ENCODE measurements around the gene HHAT. TPM values are rescaled to one million over a fixed set of nuclear protein-coding genes. Genes with fewer than 3 reads are reported as not detected.

Gene HHAT
- total RNA-seq, 3 donors from 2014 or later: 3.8 to 31.6 (median 15.1) TPM

- Histone ChIP-seq H3K9me3 (no peaks in the 10 kb centered on the region), H3K27ac (peak overlapping the region; percentile 89 to 91), H3K27me3 (no peaks in the 10 kb centered on the region), H3K4me3 (peak overlapping the region; percentile 38 to 69 (median 58)), H3K4me1 (peaks cover 11 to 12% of the 10 kb centered on the region in 2 donors), H3K36me3 (no peaks in the 10 kb centered on the region)
- TF ChIP-seq CTCF (IDR thresholded peaks at IDR 0.05) (no peak), POLR2A (IDR thresholded peaks at IDR 0.05) (no peak), POLR2AphosphoS5 (IDR thresholded peaks at IDR 0.05) (no peak)
- DNase-seq (ENCODE audit: low spot score in 2 of 2): peak in 1 of 2 donors; percentile 24
- intact Hi-C loops (cut with DNase I; ENCODE audit: low total_unique reads): no loop called here
Observed at GRCh38 chr1:210291786-210292230, 36.9 kb upstream of the HHAT start.

- TF ChIP-seq POLR2AphosphoS5 (IDR thresholded peaks at IDR 0.05) (no peak), CTCF (IDR thresholded peaks at IDR 0.05) (peak in 1 of 3 donors; percentile 15)
- Histone ChIP-seq H3K4me1 (peaks cover 11 to 12% of the 10 kb centered on the region in 2 donors), H3K27me3 (no peaks in the 10 kb centered on the region), H3K4me3 (peak overlapping the region; percentile 38 to 69 (median 58)), H3K27ac (peak overlapping the region; percentile 89 to 91), H3K36me3 (no peaks in the 10 kb centered on the region), H3K9me3 (no peaks in the 10 kb centered on the region)
- intact Hi-C loops (cut with DNase I; ENCODE audit: low total_unique reads): no loop called here
- peak; percentile 60 to 72 for DNase-seq (ENCODE audit: low spot score in 2 of 2)
Observed at GRCh38 chr1:210292231-210292871, 36.4 kb upstream of the HHAT start.

DNA sequence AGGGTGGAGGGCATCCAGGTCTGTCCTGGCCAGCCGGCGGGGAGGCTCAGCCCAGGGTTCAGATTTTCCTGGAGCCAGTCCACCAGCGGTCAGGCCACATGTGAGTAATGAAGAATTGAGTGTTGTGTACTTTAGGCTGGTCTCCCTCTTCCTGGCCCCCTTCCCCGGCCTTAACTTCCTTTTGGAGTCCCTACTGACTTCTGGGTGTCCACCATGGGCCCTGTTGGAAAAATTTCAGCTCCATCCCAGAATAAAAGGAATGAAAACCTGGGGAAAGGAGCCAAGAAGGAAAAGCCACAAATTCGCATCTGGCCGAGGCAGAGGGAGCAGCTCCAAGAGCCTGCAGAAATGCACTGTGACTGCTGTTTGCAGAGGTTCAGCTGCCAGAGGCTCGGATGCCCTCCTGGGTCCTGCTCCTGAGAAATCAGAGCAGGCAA, 35.5 kb upstream of the HHAT start:
- Histone ChIP-seq H3K4me3 (peak overlapping the region; percentile 38 to 69 (median 58)), H3K27me3 (no peaks in the 10 kb centered on the region), H3K9me3 (no peaks in the 10 kb centered on the region), H3K4me1 (peaks cover 11 to 12% of the 10 kb centered on the region in 2 donors), H3K36me3 (no peaks in the 10 kb centered on the region), H3K27ac (peak overlapping the region; percentile 89 to 91)
- no peak for TF ChIP-seq POLR2AphosphoS5 (IDR thresholded peaks at IDR 0.05)
- no peak for TF ChIP-seq POLR2A (IDR thresholded peaks at IDR 0.05)
- TF ChIP-seq CTCF (IDR thresholded peaks at IDR 0.05): no peak
- peak in 1 of 2 donors; percentile 39 for DNase-seq (ENCODE audit: low spot score in 2 of 2)
- intact Hi-C loops (cut with DNase I; ENCODE audit: low total_unique reads): no loop called here

- Histone ChIP-seq H3K36me3 (no peaks in the 10 kb centered on the region), H3K9me3 (no peaks in the 10 kb centered on the region), H3K4me1 (peaks cover 11 to 12% of the 10 kb centered on the region in 2 donors), H3K4me3 (no peak overlapping the region), H3K27ac (peak overlapping the region; percentile 18 to 85), H3K27me3 (no peaks in the 10 kb centered on the region)
- TF ChIP-seq POLR2AphosphoS5 (IDR thresholded peaks at IDR 0.05) (no peak), POLR2A (IDR thresholded peaks at IDR 0.05) (no peak), CTCF (IDR thresholded peaks at IDR 0.05) (no peak)
- intact Hi-C loops (cut with DNase I; ENCODE audit: low total_unique reads): no loop called here
- DNase-seq (ENCODE audit: low spot score in 2 of 2): peak in 1 of 2 donors; percentile 25
Observed at GRCh38 chr1:210294999-210295745, 33.5 kb upstream of the HHAT start.

- no peaks in the 10 kb centered on the region for H3K27me3 ChIP-seq
- intact Hi-C loops (cut with DNase I; ENCODE audit: low total_unique reads): no loop called here
- peaks cover 8 to 12% of the 10 kb centered on the region in 2 donors for H3K4me1 ChIP-seq
- H3K27ac ChIP-seq: no peak overlapping the region
- no peak for DNase-seq (ENCODE audit: low spot score in 2 of 2)
- H3K4me3 ChIP-seq: no peak overlapping the region
- TF ChIP-seq POLR2AphosphoS5 (IDR thresholded peaks at IDR 0.05) (no peak), POLR2A (IDR thresholded peaks at IDR 0.05) (no peak), CTCF (IDR thresholded peaks at IDR 0.05) (no peak)
- no peaks in the 10 kb centered on the region for H3K9me3 ChIP-seq
- H3K36me3 ChIP-seq: no peaks in the 10 kb centered on the region
Observed at GRCh38 chr1:210296682-210297081, 32.0 kb upstream of the HHAT start.

Data from breast epithelium (tissue), 4 donors.